ENCODE data around the gene BIN1.
A peak's percentile ranks its signal among the peaks of the same experiment; 100 is the strongest.

Gene BIN1

GRCh38 chr2:127057371-127058245 is 49.3 kb downstream of the BIN1 start:
- DNase-seq: no peak

GRCh38 chr2:127056631-127057370 is 50.2 kb downstream of the BIN1 start:
- DNase-seq: no peak

GRCh38 chr2:127056086-127056485 is 50.9 kb downstream of the BIN1 start:
- no peak for DNase-seq

GRCh38 chr2:127055786-127056076 is 51.2 kb downstream of the BIN1 start:
- no peak for DNase-seq

GRCh38 chr2:127054996-127055785 is 51.8 kb downstream of the BIN1 start:
- DNase-seq: no peak

GRCh38 chr2:127054604-127054930 is 52.4 kb downstream of the BIN1 start:
- no peak for DNase-seq

- DNase-seq: no peak
Measured at GRCh38 chr2:127053731-127054603, 53.0 kb downstream of the BIN1 start.

- no peak for DNase-seq
Measured at GRCh38 chr2:127052771-127053691, 53.9 kb downstream of the BIN1 start.

GRCh38 chr2:127052057-127052770 is 54.7 kb downstream of the BIN1 start:
- DNase-seq: no peak

- no peak for DNase-seq
Measured at GRCh38 chr2:127051116-127052056, 55.6 kb downstream of the BIN1 start.

- no peak for DNase-seq
Measured at GRCh38 chr2:127050803-127051115, 56.2 kb downstream of the BIN1 start.

- DNase-seq: peak; percentile 26
Measured at GRCh38 chr2:127049927-127050802, 56.8 kb downstream of the BIN1 start.

- DNase-seq: no peak
Measured at GRCh38 chr2:127048969-127049897, 57.7 kb downstream of the BIN1 start.

- DNase-seq: no peak
Measured at GRCh38 chr2:127048618-127048935, 58.4 kb downstream of the BIN1 start.

GRCh38 chr2:127047716-127048617 is 59.0 kb downstream of the BIN1 start:
- DNase-seq: no peak

- DNase-seq: no peak
Measured at GRCh38 chr2:127047054-127047453, 59.9 kb downstream of the BIN1 start.

GRCh38 chr2:127046579-127046978 is 60.4 kb downstream of the BIN1 start:
- DNase-seq: no peak
